Ectodermal cell (in vitro differentiated cells): ENCODE data around the gene SOCS7. TPM values are rescaled to one million over a fixed set of nuclear protein-coding genes. Genes with fewer than 3 reads are reported as not detected.

ENCODE experiments used
- H3K27ac ChIP-seq: 2 replicates; pipeline ENCODE4 v1.7.0; 2013; ENCODE audit warnings: mild to moderate bottlenecking, low read depth, low read length; ENCODE audit not compliant: insufficient read depth, poor library complexity, severe bottlenecking
- H3K27me3 ChIP-seq: 2 replicates; pipeline ENCODE4 v1.7.0; 2013; ENCODE audit warnings: mild to moderate bottlenecking, low read length; ENCODE audit not compliant: insufficient read depth, control insufficient read depth, poor library complexity, severe bottlenecking
- H3K36me3 ChIP-seq: one replicate; pipeline ENCODE4 v1.7.0; 2013; ENCODE audit warnings: low read length; ENCODE audit not compliant: control insufficient read depth, insufficient read depth
- H3K4me1 ChIP-seq: one replicate; pipeline ENCODE4 v1.7.0; 2013; ENCODE audit warnings: low read length; ENCODE audit not compliant: control insufficient read depth, insufficient read depth
- H3K4me3 ChIP-seq: 2 replicates; pipeline ENCODE4 v1.7.0; 2013; ENCODE audit warnings: low read depth, low read length, control low read depth; ENCODE audit not compliant: insufficient read depth
- H3K9me3 ChIP-seq: 2 replicates; pipeline ENCODE4 v1.7.0; 2013; ENCODE audit warnings: mild to moderate bottlenecking, low read length, moderate library complexity; ENCODE audit not compliant: control insufficient read depth
- whole genome bisulfite sequencing, 2 experiments: methylation state at CpG; one replicate each; pipeline ENCODE4 v1.1.7; 2013; ENCODE audit warnings: missing lambda C conversion rate in 2 of 2; 5-methylcytosine and 5-hydroxymethylcytosine counted together
- polyA plus RNA-seq, 4 experiments: library from polyadenylated mRNA; stranded (reverse); fragments of 50-300 nt; gene quantifications; one replicate each; pipeline ENCODE4 v1.2.3, GENCODE V29; 2013

SOCS7 gene, protein sequence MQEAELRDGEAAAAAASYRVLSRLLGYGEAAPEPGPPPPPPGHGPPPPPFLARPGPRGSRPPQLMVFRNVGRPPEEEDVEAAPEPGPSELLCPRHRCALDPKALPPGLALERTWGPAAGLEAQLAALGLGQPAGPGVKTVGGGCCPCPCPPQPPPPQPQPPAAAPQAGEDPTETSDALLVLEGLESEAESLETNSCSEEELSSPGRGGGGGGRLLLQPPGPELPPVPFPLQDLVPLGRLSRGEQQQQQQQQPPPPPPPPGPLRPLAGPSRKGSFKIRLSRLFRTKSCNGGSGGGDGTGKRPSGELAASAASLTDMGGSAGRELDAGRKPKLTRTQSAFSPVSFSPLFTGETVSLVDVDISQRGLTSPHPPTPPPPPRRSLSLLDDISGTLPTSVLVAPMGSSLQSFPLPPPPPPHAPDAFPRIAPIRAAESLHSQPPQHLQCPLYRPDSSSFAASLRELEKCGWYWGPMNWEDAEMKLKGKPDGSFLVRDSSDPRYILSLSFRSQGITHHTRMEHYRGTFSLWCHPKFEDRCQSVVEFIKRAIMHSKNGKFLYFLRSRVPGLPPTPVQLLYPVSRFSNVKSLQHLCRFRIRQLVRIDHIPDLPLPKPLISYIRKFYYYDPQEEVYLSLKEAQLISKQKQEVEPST
- 20.6 TPM for polyA plus RNA-seq (2013, experiment 1 of 4)
- polyA plus RNA-seq (2013, experiment 2 of 4): 21.6 TPM
- 12.8 TPM for polyA plus RNA-seq (2013, experiment 3 of 4)
- polyA plus RNA-seq (2013, experiment 4 of 4): 16.4 TPM

DNA sequence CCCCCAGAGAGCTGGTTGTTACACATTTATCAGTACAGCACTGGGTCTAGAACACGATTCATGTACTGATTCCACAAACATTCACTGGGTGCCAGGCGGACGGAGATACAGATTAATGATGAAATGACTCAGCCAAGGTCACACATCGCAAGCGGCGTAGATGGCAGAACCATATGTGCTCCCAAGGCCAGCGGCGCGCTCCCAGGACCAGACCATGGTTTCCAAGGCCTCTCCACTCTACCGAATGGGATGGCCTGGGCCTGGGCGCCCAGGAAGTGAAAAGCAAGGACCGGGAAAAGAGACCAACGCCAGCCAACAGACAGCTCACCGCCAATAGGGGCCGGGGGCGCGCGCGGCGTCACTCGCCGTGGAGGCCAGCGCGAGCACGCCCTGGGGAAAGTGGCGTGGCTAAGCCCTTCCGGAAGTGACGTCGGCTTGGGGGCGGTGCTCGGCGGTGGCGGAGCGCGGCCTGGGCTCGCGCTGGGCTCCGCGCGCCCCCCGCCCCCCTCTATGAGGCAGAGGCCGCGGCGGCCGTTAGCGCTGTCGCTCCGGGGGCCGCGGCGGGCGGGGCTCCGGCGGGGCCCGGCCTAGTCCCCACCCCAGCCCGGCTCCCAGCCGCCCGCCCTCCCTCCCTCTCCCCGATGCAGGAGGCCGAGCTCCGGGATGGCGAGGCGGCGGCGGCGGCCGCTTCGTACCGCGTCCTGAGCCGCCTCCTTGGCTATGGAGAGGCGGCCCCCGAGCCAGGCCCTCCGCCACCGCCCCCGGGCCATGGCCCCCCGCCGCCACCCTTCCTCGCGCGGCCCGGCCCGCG is at the start of gene SOCS7:
Gene SOCS7, plus strand, starts transcription at position 433 of the 811 bp plus-strand sequence. Its CDS starts 209 bp downstream, at position 642.
- peak within 1 kb of the TSS; percentile 41 for H3K27ac ChIP-seq
- no peaks in the 10 kb centered on the region for H3K9me3 ChIP-seq
- H3K27me3 ChIP-seq: peaks cover 6% of the 10 kb centered on the region
- no peaks in the 10 kb centered on the region for H3K36me3 ChIP-seq
- peak within 1 kb of the TSS; percentile 84 for H3K4me3 ChIP-seq
- 9% methylated on average over 83 to 84 of the region's 84 CpGs for WGBS, 2 experiments
- H3K4me1 ChIP-seq: peaks cover 14% of the 10 kb centered on the region

DNA sequence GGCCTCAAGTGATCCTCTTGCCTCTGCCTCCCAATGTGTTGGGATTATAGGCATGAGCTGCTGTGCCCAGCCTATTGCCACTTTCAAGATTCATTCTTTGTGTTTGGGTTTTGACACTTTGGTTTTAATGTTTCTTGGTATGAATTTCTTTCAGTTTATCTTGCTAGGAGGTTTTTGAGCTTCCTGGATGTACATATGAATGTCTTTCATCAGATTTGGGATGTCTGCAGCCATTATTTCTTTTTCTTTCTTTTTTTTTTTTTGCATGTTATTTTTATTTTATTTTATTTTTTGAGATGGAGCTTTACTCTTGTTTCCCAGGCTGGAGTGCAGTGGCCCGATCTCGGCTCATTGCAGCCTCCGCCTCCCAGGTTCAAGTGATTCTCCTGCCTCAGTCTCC is 36.1 kb upstream of the SOCS7 start:
- Histone ChIP-seq H3K36me3 (no peaks in the 10 kb centered on the region), H3K4me1 (no peaks in the 10 kb centered on the region), H3K9me3 (no peaks in the 10 kb centered on the region), H3K27me3 (no peaks in the 10 kb centered on the region), H3K4me3 (no peak overlapping the region), H3K27ac (no peak overlapping the region)
- 63% methylated on average over 3 of the region's 3 CpGs for WGBS, 2 experiments

DNA sequence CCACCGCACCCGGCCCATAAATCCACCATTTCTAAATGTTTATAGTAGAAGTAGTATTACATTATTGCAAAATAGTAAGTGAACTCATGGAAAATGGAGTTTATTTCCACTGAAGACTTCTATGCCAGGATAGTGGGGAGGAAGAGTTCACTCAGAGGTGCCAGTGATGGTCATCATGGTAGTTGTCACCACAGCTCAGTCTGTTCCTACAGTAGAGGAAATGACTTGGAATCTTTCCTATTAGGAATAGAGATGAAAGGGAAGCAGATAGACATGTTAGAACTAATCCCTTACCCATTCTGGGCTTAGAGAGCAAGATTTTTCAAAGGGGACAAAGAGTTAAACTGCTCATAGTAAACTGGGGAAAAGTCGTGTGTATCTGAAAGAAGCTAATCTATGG is 34.6 kb upstream of the SOCS7 start:
- peaks cover 2% of the 10 kb centered on the region for H3K36me3 ChIP-seq
- H3K27me3 ChIP-seq: no peaks in the 10 kb centered on the region
- 91 to 98% methylated on average over 1 to 3 of the region's 3 CpGs for WGBS, 2 experiments
- H3K27ac ChIP-seq: no peak overlapping the region
- no peaks in the 10 kb centered on the region for H3K9me3 ChIP-seq
- no peak overlapping the region for H3K4me3 ChIP-seq
- no peaks in the 10 kb centered on the region for H3K4me1 ChIP-seq

DNA sequence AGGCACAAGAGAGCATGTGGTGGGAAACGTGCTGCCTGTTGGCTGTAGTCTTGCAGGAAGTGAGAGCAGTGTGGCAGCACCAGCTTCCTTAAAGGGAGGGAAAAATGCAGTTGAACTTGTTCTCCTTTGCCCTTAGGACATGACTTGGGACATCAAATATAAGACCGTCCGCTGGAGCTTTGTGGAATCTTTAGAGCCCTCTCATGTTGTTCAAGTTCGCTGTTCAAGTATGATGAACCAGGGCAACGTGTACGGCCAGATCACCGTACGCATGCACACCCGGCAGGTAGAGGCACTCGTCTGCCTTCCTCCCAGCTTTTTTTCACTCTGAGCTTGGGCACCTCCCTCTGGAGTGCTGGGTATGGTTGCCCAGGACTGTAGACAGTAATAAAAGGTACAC is 31.2 kb upstream of the SOCS7 start:
- Histone ChIP-seq H3K36me3 (peaks cover 9% of the 10 kb centered on the region), H3K27ac (no peak overlapping the region), H3K27me3 (no peaks in the 10 kb centered on the region), H3K9me3 (no peaks in the 10 kb centered on the region), H3K4me3 (no peak overlapping the region), H3K4me1 (peaks cover 7% of the 10 kb centered on the region)
- 95% methylated on average over 10 of the region's 10 CpGs for WGBS, 2 experiments

DNA sequence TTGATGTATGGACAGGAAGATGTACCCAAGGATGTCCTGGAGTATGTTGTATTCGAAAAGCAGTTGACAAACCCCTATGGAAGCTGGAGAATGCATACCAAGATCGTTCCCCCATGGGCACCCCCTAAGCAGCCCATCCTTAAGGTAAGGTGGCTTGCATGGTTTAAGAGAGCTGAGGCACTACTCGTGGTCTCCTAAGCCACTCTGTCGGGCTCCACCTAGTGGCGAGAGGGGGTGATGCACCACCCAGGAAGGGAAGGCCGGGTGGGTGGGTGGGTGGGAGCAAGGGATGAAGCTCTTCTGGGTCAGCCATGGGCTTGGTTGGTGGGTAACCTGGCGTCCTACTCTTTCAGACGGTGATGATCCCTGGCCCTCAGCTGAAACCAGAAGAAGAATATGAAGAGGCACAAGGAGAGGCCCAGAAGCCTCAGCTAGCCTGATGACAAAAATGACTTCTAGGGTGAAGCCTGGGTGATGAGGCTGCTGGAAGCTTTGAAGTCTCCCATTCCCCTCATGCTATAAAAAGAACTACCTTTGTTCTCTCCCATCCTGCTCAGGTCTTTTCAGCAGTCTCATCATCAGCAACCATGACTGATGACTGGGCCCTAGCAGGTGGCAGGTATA is 29.4 kb upstream of the SOCS7 start:
- WGBS, 2 experiments: 35 to 37% methylated on average over 8 of the region's 8 CpGs

DNA sequence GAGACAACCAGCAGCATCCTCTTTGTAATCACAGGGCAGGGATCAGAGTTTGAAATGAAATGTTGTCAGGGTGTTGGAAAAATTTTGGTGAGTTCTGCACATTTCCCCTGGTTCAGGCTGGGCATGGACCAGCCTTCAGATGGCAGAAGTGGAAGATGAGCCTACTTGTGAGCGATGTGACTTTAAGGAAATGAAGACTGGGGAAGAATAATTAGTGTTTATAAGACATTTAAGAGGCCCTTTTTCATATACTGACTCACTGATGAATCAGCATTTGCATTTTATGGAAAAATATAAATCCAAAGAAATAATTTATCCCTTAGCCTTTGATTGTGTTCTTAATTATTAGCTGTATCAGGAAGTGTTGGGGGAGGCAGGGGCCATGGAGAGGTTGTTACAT is 28.7 kb upstream of the SOCS7 start:
- Histone ChIP-seq H3K9me3 (no peaks in the 10 kb centered on the region), H3K27me3 (no peaks in the 10 kb centered on the region), H3K27ac (no peak overlapping the region), H3K4me3 (no peak overlapping the region), H3K4me1 (peaks cover 7% of the 10 kb centered on the region), H3K36me3 (peaks cover 9% of the 10 kb centered on the region)
- WGBS, 2 experiments: 91 to 100% methylated on average over 1 of the region's 1 CpG

More for the DNA sequence above, 29.4 kb upstream of the SOCS7 start:
- no peak overlapping the region for H3K4me3 ChIP-seq
- no peaks in the 10 kb centered on the region for H3K27me3 ChIP-seq
- no peak overlapping the region for H3K27ac ChIP-seq
- no peaks in the 10 kb centered on the region for H3K9me3 ChIP-seq
- peaks cover 7% of the 10 kb centered on the region for H3K4me1 ChIP-seq
- H3K36me3 ChIP-seq: peaks cover 9% of the 10 kb centered on the region

DNA sequence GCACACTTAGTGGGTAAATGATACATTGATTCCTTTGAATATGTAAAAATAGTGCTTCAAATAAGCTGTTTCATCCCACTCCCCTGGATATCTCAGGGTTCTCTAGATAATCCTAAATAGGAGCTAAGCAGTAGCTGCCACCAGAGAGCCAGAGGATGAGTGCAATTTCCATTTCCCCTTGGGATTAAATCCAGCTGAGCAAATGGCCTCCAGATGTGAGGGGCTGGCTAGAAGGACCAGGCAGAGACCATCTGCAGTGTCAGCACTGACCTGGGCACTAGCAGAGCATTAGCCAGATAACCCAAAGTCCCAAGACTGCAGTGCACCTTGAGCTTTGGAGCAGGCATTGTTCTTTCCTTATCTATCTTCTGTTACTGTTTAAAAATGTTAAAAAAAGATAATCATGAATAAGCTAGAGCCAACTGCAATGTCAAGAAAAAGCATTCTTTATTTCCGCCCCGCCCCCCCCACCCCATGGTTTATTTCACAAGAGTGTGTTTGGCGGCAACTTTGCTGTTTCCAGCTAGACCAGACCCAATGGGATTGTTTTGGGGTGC is 27.4 kb upstream of the SOCS7 start:
- H3K36me3 ChIP-seq: peaks cover 9% of the 10 kb centered on the region
- 89 to 95% methylated on average over 3 of the region's 3 CpGs for WGBS, 2 experiments

DNA sequence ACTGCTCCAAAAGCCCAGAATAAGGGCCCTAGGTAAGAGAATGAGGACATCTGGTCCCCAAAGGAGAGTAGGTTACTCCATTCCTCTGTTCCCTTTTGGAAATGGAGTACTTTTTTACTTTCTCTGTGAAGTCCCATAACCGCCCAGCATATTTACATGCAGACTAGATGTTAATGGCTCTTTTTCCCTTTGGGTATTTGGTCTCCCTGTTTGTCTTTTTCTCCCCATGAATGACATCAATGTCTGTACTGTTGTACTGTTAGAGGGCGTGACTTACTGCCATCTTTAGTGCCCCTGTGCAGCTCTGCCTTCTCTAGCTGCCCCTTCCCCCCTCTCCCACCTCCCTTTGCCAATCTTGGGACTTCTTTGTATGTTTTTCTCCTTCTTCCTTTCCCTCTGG is 26.9 kb upstream of the SOCS7 start:
- peaks cover 9% of the 10 kb centered on the region for H3K36me3 ChIP-seq
- peaks cover 9% of the 10 kb centered on the region for H3K4me1 ChIP-seq
- H3K27ac ChIP-seq: peak overlapping the region; percentile 76
- H3K27me3 ChIP-seq: no peaks in the 10 kb centered on the region
- 93 to 97% methylated on average over 2 of the region's 2 CpGs for WGBS, 2 experiments
- no peak overlapping the region for H3K4me3 ChIP-seq
- H3K9me3 ChIP-seq: no peaks in the 10 kb centered on the region

More for the DNA sequence above, 27.4 kb upstream of the SOCS7 start:
- Histone ChIP-seq H3K4me3 (no peak overlapping the region), H3K27me3 (no peaks in the 10 kb centered on the region), H3K4me1 (peaks cover 7% of the 10 kb centered on the region), H3K9me3 (no peaks in the 10 kb centered on the region), H3K27ac (no peak overlapping the region)

DNA sequence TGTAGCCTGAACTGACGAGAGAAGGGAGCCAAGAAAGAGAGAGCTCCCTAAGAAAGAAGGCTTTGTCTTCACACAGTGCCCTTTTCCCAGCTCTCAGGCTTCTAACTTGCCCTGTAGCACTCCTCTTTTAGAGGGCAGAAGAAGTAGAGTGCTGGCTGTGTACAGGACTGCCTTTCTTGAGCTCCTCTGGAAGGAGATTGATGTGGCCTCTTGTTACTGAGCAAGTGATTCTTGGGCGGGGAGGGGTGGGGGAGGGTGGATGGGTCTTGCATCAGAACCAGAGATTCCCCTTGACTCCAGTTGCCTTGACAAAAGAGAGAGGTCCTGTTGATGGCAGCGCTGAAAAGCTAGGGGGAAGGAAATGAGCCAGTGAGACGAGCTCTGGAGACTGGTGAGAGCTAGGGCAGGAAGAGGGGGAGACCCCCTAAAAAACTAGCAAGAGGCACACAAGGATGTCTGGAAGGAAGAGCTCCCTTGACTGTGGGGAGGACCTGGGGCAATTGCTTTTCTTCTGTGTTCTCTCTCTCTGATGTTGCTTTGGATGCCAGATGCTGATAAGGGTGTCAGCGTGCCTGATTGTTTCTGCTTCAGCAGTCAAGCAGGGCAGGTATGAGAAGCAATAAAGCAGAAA is 26.3 kb upstream of the SOCS7 start:
- Histone ChIP-seq H3K27ac (peak overlapping the region; percentile 76), H3K27me3 (no peaks in the 10 kb centered on the region), H3K9me3 (no peaks in the 10 kb centered on the region), H3K36me3 (peaks cover 9% of the 10 kb centered on the region), H3K4me1 (peaks cover 13% of the 10 kb centered on the region), H3K4me3 (no peak overlapping the region)
- 57 to 58% methylated on average over 5 of the region's 5 CpGs for WGBS, 2 experiments
